Ovary (tissue), 9 donors: ENCODE data around the gene CCDC157. TPM values are rescaled to one million over a fixed set of nuclear protein-coding genes. Genes with fewer than 3 reads are reported as not detected.

Experiments used
- DNase-seq, 5 donors: peaks; one replicate each; pipeline ENCODE4 v3.0.0-alpha.2; 2019 to 2020
- H3K27ac ChIP-seq, 2 donors: fragments of 200-600 bp; one replicate each; pipeline versions ENCODE4 v1.5.1 to v1.8.0; 2019 to 2022
- H3K27me3 ChIP-seq: fragments of 200-600 bp; one replicate; pipeline ENCODE4 v1.8.0; 2022
- H3K36me3 ChIP-seq: fragments of 200-600 bp; sonication (generic); one replicate; pipeline ENCODE4 v1.5.1; 2019
- H3K4me1 ChIP-seq: one replicate; pipeline ENCODE4 v1.8.1; 2013; ENCODE audit warnings: mild to moderate bottlenecking, moderate library complexity; ENCODE audit not compliant: insufficient read depth
- H3K4me3 ChIP-seq: fragments of 200-600 bp; sonication (generic); one replicate; pipeline ENCODE4 v1.5.1; 2017
- H3K9me3 ChIP-seq, 2 donors: fragments of 200-600 bp in 1 of 2; sonication (generic) in 1 of 2; one replicate each; pipeline versions ENCODE4 v1.5.1 to v1.8.1; 2013 to 2019; ENCODE audit warnings: mild to moderate bottlenecking in 1 of 2, moderate library complexity in 1 of 2
- EP300 ChIP-seq: sonication (generic); formaldehyde crosslinking; IDR thresholded peaks from one replicate; pipeline ENCODE4 v1.6.1; 2017; ENCODE audit warnings: antibody characterized with exemption
- POLR2A ChIP-seq: fragments of 450-650 bp; IDR thresholded peaks from one replicate; pipeline ENCODE4 v1.6.1; 2017; ENCODE audit warnings: antibody characterized with exemption, mild to moderate bottlenecking, moderate library complexity
- WGBS, 3 donors: extraction: QIAGEN DNeasy Blood & Tissue Kit in 1 of 3; methylation state at CpG; one replicate each; pipeline versions ENCODE4 v1.1.5 to v1.1.7; 2013 to 2017; 5-methylcytosine and 5-hydroxymethylcytosine counted together
- intact Hi-C, 4 donors: fragments of 100-400 bp; cut with DNase I; formaldehyde crosslinking; loops; one replicate each; pipeline versions ENCODE4 v1.11.0 to v1.15.1; 2022 to 2023
- polyA plus RNA-seq, 2 donors: library from polyadenylated mRNA; stranded (reverse); fragments of 200-250 nt in 1 of 2; fragments of 350-450 nt in 1 of 2; fragmentation: Illumina TruSeq in 1 of 2; extraction: RNeasy Lipid Tissue Mini Kit (QIAGEN cat#74804) in 1 of 2; gene quantifications; one replicate each; pipeline ENCODE4 v1.2.3, GENCODE V29; 2013 to 2014
- total RNA-seq, 7 donors: library from RNA; depleted of rRNA in 2 of 7; stranded (reverse); fragments of >200 nt in 2 of 7; fragmentation: NEBNext Ultra II Directional in 3 of 7; extraction: Animal tissue kit (Norgen Biotek cat#: 25700) in 3 of 7; gene quantifications; one replicate each; pipeline versions ENCODE4 v1.1.0 to v1.2.4, GENCODE V29; 2016 to 2023
- TF ChIP-seq, protein P1 (sequence below), 3 donors: fragments of 450-650 bp in 2 of 3; fragments of 200-600 bp in 1 of 3; IDR thresholded peaks; one replicate each; pipeline versions ENCODE4 v1.5.1 to v1.8.0; 2016 to 2022; ENCODE audit warnings: antibody characterized with exemption in 3 of 3, mild to moderate bottlenecking in 1 of 3
- donor health status: DM: no; HTN: no; CAD: no; lungs with moderate emphysema.
- donor health status: DM: no; HTN: no; CAD: no.
- donor health status: Bipolar disorder and iron deficiency.
- donor health status: DM: yes; HTN: yes; CAD: no.
- donor health status: DM: no; HTN: no; CAD: no.
- donor health status: DM: yes; HTN: yes; CAD: no.

CCDC157 gene
- total and polyA plus RNA-seq, 9 donors = 0.60 to 28.0 (median 2.4) TPM

DNA sequence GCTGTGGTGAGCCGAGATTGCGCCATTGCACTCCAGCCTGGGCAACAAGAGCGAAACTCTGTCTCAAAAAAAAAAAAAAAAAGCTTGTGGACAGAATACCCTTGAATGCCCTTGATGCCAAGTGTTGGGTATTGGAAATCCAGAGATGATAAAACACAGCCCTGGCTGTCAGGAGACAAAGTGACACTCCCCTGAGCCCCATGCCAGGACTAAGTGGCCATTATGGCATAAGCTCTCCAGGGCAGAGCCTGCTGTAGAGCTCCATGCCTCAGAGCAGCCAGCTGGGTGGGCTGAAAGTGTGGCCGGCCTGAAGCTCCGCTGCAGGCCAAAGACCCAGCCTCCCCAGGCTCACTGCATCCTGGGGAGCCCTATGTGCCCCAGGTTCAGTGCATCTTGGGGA is 25.5 kb downstream of the CCDC157 start:
- H3K36me3 ChIP-seq = no peaks in the 10 kb centered on the region
- H3K9me3 ChIP-seq = no peaks in the 10 kb centered on the region
- intact Hi-C loops = loop anchor here in 2 of 4 donors (5.0 to 10.0 kb wide), 2 partner anchors 115 to 278 kb away; partner anchors contain the start of gene OSM (in 1 of the 2)
- H3K4me3 ChIP-seq = no peak overlapping the region
- 92 to 99% (median 95%) methylated on average over 5 of the region's 5 CpGs for WGBS, 3 donors
- H3K27ac ChIP-seq = no peak overlapping the region
- TF ChIP-seq POLR2A (no peak), EP300 (no peak)
- TF ChIP-seq, protein P1, sequence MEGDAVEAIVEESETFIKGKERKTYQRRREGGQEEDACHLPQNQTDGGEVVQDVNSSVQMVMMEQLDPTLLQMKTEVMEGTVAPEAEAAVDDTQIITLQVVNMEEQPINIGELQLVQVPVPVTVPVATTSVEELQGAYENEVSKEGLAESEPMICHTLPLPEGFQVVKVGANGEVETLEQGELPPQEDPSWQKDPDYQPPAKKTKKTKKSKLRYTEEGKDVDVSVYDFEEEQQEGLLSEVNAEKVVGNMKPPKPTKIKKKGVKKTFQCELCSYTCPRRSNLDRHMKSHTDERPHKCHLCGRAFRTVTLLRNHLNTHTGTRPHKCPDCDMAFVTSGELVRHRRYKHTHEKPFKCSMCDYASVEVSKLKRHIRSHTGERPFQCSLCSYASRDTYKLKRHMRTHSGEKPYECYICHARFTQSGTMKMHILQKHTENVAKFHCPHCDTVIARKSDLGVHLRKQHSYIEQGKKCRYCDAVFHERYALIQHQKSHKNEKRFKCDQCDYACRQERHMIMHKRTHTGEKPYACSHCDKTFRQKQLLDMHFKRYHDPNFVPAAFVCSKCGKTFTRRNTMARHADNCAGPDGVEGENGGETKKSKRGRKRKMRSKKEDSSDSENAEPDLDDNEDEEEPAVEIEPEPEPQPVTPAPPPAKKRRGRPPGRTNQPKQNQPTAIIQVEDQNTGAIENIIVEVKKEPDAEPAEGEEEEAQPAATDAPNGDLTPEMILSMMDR (IDR thresholded peaks at IDR 0.05) = no peak
- no peaks in the 10 kb centered on the region for H3K27me3 ChIP-seq
- DNase-seq = no peak
- peaks cover 4% of the 10 kb centered on the region for H3K4me1 ChIP-seq

DNA sequence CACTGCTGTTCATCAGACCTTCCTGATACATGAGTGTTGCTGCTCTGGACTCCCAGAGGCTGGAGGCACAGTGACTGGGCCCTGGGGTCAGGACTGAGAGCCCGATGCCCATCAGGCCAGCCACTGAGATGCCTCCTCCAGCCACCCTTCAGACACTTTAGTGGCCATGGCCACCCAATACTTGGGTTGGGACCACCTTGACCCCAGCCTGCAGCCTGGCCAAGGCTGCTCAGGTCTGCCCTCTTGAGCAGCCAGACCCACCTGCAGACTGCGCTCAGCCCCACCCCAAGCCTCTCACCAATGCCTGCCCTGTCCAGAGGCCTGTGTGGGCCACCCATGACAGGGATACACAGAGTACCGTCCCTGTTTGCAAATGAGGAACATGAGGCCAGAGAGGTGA is 26.3 kb downstream of the CCDC157 start:
- no peaks in the 10 kb centered on the region for H3K36me3 ChIP-seq

DNA sequence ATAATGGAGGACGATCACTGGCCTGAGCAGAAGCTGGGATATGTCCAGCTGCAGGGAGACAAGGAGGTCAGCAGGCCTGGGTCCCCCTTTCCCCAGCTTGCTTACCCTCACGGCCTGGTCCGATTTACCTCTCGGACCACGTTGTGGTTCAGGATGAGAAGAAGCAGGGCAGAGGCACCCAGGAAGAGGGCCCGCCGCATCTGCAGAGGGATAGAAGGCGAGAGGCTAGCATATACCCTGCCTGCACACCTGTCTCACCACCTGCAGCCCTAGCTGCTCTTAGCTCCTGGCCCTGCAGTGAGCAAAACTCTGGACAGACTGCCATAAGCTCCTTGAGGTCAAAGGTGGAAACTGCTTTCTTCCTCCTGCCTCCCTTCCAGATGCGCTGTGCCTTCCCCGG is 29.1 kb downstream of the CCDC157 start:
- Histone ChIP-seq H3K4me1 (peaks cover 4% of the 10 kb centered on the region), H3K36me3 (no peaks in the 10 kb centered on the region), H3K9me3 (no peaks in the 10 kb centered on the region), H3K27me3 (no peaks in the 10 kb centered on the region), H3K4me3 (no peak overlapping the region), H3K27ac (no peak overlapping the region)
- TF ChIP-seq, protein P1 (IDR thresholded peaks at IDR 0.05) = no peak
- TF ChIP-seq POLR2A (no peak), EP300 (no peak)
- DNase-seq = no peak
- intact Hi-C loops = loop anchor here (2.0 to 10.0 kb wide), 7 partner anchors 29 to 281 kb away; partner anchors contain the start of genes CASTOR1 (in 2 of the 4), CCDC157 (in 1 of the 4) and SF3A1 (in 1 of the 4)
- 89 to 93% (median 90%) methylated on average over 10 of the region's 10 CpGs for WGBS, 3 donors

More for the DNA sequence above, 26.3 kb downstream of the CCDC157 start:
- Histone ChIP-seq H3K4me1 (peaks cover 4% of the 10 kb centered on the region), H3K27ac (no peak overlapping the region), H3K27me3 (no peaks in the 10 kb centered on the region), H3K9me3 (no peaks in the 10 kb centered on the region), H3K4me3 (no peak overlapping the region)
- no peak for DNase-seq
- intact Hi-C loops = loop anchor here in 2 of 4 donors (5.0 to 10.0 kb wide), 2 partner anchors 116 to 278 kb away; partner anchors contain the start of gene OSM (in 1 of the 2)
- 54 to 91% (median 83%) methylated on average over 1 to 3 of the region's 3 CpGs for WGBS, 3 donors
- TF ChIP-seq, protein P1 (IDR thresholded peaks at IDR 0.05) = no peak
- TF ChIP-seq POLR2A (no peak), EP300 (no peak)

DNA sequence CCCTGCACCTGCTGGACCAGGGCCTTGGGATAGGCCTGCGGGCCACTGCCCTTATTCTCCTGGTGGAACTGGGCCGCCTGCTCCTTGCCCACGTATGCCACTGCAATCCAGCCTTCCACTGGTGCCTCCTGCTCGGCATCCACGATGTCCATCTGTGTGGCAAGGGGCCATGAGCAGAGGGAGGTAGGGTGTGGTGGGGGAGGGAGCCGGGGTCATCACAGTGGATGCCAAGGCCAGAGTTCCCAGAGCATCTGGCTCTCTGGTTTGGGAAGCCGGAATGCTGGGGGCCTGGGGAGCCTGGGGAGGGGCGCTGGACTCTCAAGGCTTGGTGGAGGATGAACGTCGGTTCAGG is 29.8 kb downstream of the CCDC157 start:
- peak overlapping the region; percentile 35 to 61 for H3K27ac ChIP-seq
- 19 to 22% (median 21%) methylated on average over 10 of the region's 10 CpGs for WGBS, 3 donors
- no peaks in the 10 kb centered on the region for H3K27me3 ChIP-seq
- H3K9me3 ChIP-seq = no peaks in the 10 kb centered on the region
- H3K4me3 ChIP-seq = peak overlapping the region; percentile 50
- peak in 4 of 5 donors; percentile 38 to 65 (median 54) for DNase-seq
- TF ChIP-seq POLR2A = no peak
- TF ChIP-seq EP300 = no peak
- TF ChIP-seq, protein P1 (IDR thresholded peaks at IDR 0.05) = no peak
- peaks cover 4% of the 10 kb centered on the region for H3K4me1 ChIP-seq
- H3K36me3 ChIP-seq = no peaks in the 10 kb centered on the region
- intact Hi-C loops = loop anchor here (2.0 to 10.0 kb wide), 7 partner anchors 30 to 282 kb away; partner anchors contain the start of genes CASTOR1 (in 2 of the 4), CCDC157 (in 1 of the 4) and SF3A1 (in 1 of the 4)
